Sigmoid colon (tissue), 7 donors: ENCODE data around the gene UBA7. TPM values are rescaled to one million over a fixed set of nuclear protein-coding genes. Genes with fewer than 3 reads are reported as not detected.
A peak's percentile ranks its signal among the peaks of the same experiment; 100 is the strongest.

ENCODE experiments used
- DNase-seq: peaks from one replicate; pipeline ENCODE4 v3.0.0-alpha.2; 2019
- H3K27ac ChIP-seq, 4 donors: fragments of 200-600 bp; sonication (generic); one replicate each; pipeline ENCODE4 v1.5.1; 2016 to 2019; ENCODE audit warnings: mild to moderate bottlenecking in 1 of 4
- H3K27me3 ChIP-seq, 3 donors: fragments of 200-600 bp; sonication (generic); one replicate each; pipeline ENCODE4 v1.5.1; 2019; ENCODE audit warnings: mild to moderate bottlenecking in 1 of 3
- H3K36me3 ChIP-seq, 4 donors: fragments of 200-600 bp; sonication (generic); one replicate each; pipeline ENCODE4 v1.5.1; 2016 to 2019
- H3K4me1 ChIP-seq, 4 donors: fragments of 200-600 bp; sonication (generic); one replicate each; pipeline ENCODE4 v1.5.1; 2017 to 2019
- H3K4me3 ChIP-seq, 4 donors: fragments of 200-600 bp; sonication (generic); one replicate each; pipeline ENCODE4 v1.5.1; 2017 to 2019; ENCODE audit warnings: mild to moderate bottlenecking in 2 of 4, moderate library complexity in 1 of 4
- H3K9me3 ChIP-seq, 4 donors: fragments of 200-600 bp in 3 of 4; sonication (generic) in 3 of 4; one replicate each; pipeline versions ENCODE4 v1.5.1 to v1.6.1; 2013 to 2019
- EP300 ChIP-seq, 4 donors: sonication (generic); formaldehyde crosslinking; IDR thresholded peaks; one replicate each; pipeline ENCODE4 v1.6.1; 2017; ENCODE audit warnings: antibody characterized with exemption in 4 of 4
- POLR2A ChIP-seq, 2 donors: fragments of 450-650 bp; IDR thresholded peaks; one replicate each; pipeline ENCODE4 v1.6.1; 2016; ENCODE audit warnings: antibody characterized with exemption in 2 of 2, mild to moderate bottlenecking in 2 of 2, moderate library complexity in 2 of 2
- POLR2AphosphoS5 ChIP-seq, 4 donors: sonication (generic); formaldehyde crosslinking; IDR thresholded peaks; one replicate each; pipeline ENCODE4 v1.6.1; 2017; ENCODE audit warnings: antibody characterized with exemption in 4 of 4
- WGBS, 2 donors: extraction: QIAGEN DNeasy Blood & Tissue Kit; methylation state at CpG; one replicate each; pipeline ENCODE4 v1.1.7; 2013; 5-methylcytosine and 5-hydroxymethylcytosine counted together
- intact Hi-C: fragments of 100-400 bp; cut with DNase I; formaldehyde crosslinking; loops from one replicate; pipeline ENCODE4 v1.15.1; 2023
- polyA plus RNA-seq, 3 donors: library from polyadenylated mRNA; stranded (reverse); fragments of 200-250 nt; gene quantifications; one replicate each; pipeline ENCODE4 v1.2.3, GENCODE V29; 2013
- total RNA-seq, 4 donors: library from RNA; depleted of rRNA; stranded (reverse); fragments of >200 nt; gene quantifications; one replicate each; pipeline ENCODE4 v1.1.0, GENCODE V29; 2016
- TF ChIP-seq, protein P1 (sequence below), 4 experiments: fragments of 450-650 bp in 3 of 4; fragments of 200-600 bp in 1 of 4; IDR thresholded peaks; one replicate each; pipeline ENCODE4 v1.5.1; 2016 to 2019; ENCODE audit warnings: antibody characterized with exemption in 4 of 4, mild to moderate bottlenecking in 3 of 4, moderate library complexity in 2 of 4
- donor health status: healthy with polysubstance abuse.
- donor health status: Bipolar disorder and iron deficiency.
- donor health status: healthy.

UBA7 gene
- total and polyA plus RNA-seq, 7 donors = 15.6 to 92.6 (median 41.0) TPM

- H3K27me3 ChIP-seq = no peaks in the 10 kb centered on the region
- H3K9me3 ChIP-seq = no peaks in the 10 kb centered on the region
- H3K4me3 ChIP-seq = no peak overlapping the region
- no peaks in the 10 kb centered on the region for H3K36me3 ChIP-seq
- no peak overlapping the region for H3K27ac ChIP-seq
- intact Hi-C loops = no loop called here
- DNase-seq = peak; percentile 33
- no peak for TF ChIP-seq EP300 (IDR thresholded peaks at IDR 0.05)
- TF ChIP-seq, protein P1, sequence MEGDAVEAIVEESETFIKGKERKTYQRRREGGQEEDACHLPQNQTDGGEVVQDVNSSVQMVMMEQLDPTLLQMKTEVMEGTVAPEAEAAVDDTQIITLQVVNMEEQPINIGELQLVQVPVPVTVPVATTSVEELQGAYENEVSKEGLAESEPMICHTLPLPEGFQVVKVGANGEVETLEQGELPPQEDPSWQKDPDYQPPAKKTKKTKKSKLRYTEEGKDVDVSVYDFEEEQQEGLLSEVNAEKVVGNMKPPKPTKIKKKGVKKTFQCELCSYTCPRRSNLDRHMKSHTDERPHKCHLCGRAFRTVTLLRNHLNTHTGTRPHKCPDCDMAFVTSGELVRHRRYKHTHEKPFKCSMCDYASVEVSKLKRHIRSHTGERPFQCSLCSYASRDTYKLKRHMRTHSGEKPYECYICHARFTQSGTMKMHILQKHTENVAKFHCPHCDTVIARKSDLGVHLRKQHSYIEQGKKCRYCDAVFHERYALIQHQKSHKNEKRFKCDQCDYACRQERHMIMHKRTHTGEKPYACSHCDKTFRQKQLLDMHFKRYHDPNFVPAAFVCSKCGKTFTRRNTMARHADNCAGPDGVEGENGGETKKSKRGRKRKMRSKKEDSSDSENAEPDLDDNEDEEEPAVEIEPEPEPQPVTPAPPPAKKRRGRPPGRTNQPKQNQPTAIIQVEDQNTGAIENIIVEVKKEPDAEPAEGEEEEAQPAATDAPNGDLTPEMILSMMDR (IDR thresholded peaks at IDR 0.05) = no peak
- TF ChIP-seq POLR2A (IDR thresholded peaks at IDR 0.05) = no peak
- no peak for TF ChIP-seq POLR2AphosphoS5 (IDR thresholded peaks at IDR 0.05)
- H3K4me1 ChIP-seq = peaks cover 0 to 10% (median 8%) of the 10 kb centered on the region in 4 donors
- 88 to 91% methylated on average over 4 of the region's 4 CpGs for WGBS, 2 donors
Measured at GRCh38 chr3:49791571-49791970, 22.2 kb downstream of the UBA7 start.

DNA sequence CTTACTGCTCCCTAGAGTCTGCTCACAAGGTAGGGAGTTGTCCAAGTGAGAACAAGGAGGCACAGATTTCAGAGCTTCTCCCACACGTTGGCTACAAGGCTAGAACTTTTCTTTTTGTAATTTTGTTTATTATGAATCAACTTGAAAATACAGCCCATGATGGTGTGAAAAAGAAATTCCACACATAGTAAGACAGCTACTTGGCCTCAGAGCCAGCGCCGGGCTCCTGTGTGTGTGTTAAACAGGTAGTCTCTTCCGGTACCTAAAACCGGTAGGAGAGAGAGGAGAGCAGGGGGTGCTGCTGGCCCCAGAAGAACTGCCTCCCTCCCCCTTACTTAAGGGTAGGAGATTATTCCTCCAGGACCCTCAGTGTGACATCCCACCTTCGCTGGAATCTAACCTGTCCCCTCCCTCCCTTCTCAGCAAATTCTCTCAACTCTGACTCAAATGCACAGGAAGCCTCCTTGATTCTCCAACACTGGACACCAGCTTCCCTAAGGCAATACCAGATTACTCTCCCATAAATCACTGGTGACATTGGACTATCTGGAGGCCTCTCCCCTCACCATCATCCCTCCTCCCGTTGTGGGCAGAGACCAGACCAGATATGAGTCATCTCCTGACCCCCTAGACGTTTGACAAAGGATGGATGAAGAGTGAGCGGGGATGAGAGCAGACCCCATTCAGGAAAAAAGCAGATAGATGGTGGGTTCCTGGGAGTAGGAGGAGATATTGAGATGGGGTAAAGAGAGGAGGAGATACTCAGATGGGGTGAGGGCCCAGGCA, 22.9 kb downstream of the UBA7 start:
- Histone ChIP-seq H3K4me1 (peaks cover 0 to 10% (median 8%) of the 10 kb centered on the region in 4 donors), H3K36me3 (no peaks in the 10 kb centered on the region), H3K4me3 (no peak overlapping the region), H3K27me3 (no peaks in the 10 kb centered on the region), H3K9me3 (no peaks in the 10 kb centered on the region), H3K27ac (no peak overlapping the region)
- intact Hi-C loops = no loop called here
- peak; percentile 26 for DNase-seq
- WGBS, 2 donors = 71 to 72% methylated on average over 9 of the region's 9 CpGs
- TF ChIP-seq POLR2A (IDR thresholded peaks at IDR 0.05) = no peak
- no peak for TF ChIP-seq POLR2AphosphoS5 (IDR thresholded peaks at IDR 0.05)
- TF ChIP-seq EP300 (IDR thresholded peaks at IDR 0.05) = no peak
- TF ChIP-seq, protein P1 (IDR thresholded peaks at IDR 0.05) = no peak

DNA sequence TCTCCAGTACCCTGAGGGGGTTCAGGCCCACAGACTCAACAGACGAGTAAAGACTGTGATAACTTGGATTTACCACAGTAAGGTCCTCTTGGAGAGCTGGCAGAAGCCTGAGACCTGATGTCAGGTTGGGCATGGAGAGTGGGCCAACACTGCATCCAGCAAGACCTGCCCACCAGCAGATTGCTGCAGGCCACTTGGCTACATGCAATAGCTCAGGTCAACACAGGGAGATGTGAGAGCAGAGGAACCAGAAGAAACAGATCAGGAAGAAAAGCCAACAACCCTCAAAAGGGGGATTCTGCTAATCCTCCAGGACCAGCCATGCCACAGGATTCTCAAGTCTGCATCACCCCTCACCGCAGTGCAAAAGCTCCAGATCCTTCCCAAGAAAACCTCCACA, 25.7 kb downstream of the UBA7 start:
- no peak overlapping the region for H3K27ac ChIP-seq
- DNase-seq = no peak
- no peak for TF ChIP-seq POLR2AphosphoS5 (IDR thresholded peaks at IDR 0.05)
- no peak for TF ChIP-seq POLR2A (IDR thresholded peaks at IDR 0.05)
- TF ChIP-seq EP300 (IDR thresholded peaks at IDR 0.05) = no peak
- TF ChIP-seq, protein P1 (IDR thresholded peaks at IDR 0.05) = no peak
- H3K27me3 ChIP-seq = no peaks in the 10 kb centered on the region
- intact Hi-C loops = loop anchor here (5.0 kb wide), 1 partner anchor 66 kb away; the partner anchor contains the start of gene GMPPB
- no peaks in the 10 kb centered on the region for H3K9me3 ChIP-seq
- H3K36me3 ChIP-seq = peaks cover 0 to 19% (median 0%) of the 10 kb centered on the region in 4 donors
- no peak overlapping the region for H3K4me3 ChIP-seq
- 95 to 97% methylated on average over 2 of the region's 2 CpGs for WGBS, 2 donors
- H3K4me1 ChIP-seq = peaks cover 0 to 34% (median 33%) of the 10 kb centered on the region in 4 donors

GRCh38 chr3:49787536-49787935, 26.2 kb downstream of the UBA7 start:
- peak; percentile 22 for DNase-seq
- WGBS, 2 donors = 89 to 92% methylated on average over 5 of the region's 5 CpGs
- intact Hi-C loops = loop anchor here (5.0 kb wide), 1 partner anchor 65 kb away; the partner anchor contains the start of gene GMPPB
- no peak for TF ChIP-seq EP300 (IDR thresholded peaks at IDR 0.05)
- no peak for TF ChIP-seq POLR2A (IDR thresholded peaks at IDR 0.05)
- no peak for TF ChIP-seq POLR2AphosphoS5 (IDR thresholded peaks at IDR 0.05)
- TF ChIP-seq, protein P1 (IDR thresholded peaks at IDR 0.05) = no peak
- Histone ChIP-seq H3K27ac (peak overlapping the region; percentile 93 to 99 (median 99)), H3K36me3 (peaks cover 0 to 21% (median 0%) of the 10 kb centered on the region in 4 donors), H3K9me3 (no peaks in the 10 kb centered on the region), H3K4me1 (peaks cover 0 to 39% (median 38%) of the 10 kb centered on the region in 4 donors), H3K4me3 (no peak overlapping the region), H3K27me3 (no peaks in the 10 kb centered on the region)
